GM12865 (cell line): ENCODE results near the gene SPRR4.

Experiments used
- DNase-seq: peaks from one replicate; pipeline ENCODE4 v3.0.0; 2010; ENCODE audit warnings: low read depth
- H3K4me3 ChIP-seq: 2 replicates; pipeline ENCODE4 v1.5.1; 2011; ENCODE audit warnings: mild to moderate bottlenecking, low read depth, low read length, control low read depth
- TF ChIP-seq, protein P1 (sequence below): IDR thresholded peaks from 2 replicates; pipeline ENCODE4 v1.5.1; 2011; ENCODE audit warnings: low read length, control low read depth, low read depth, inconsistent platforms; ENCODE audit not compliant: insufficient read depth; ENCODE audit errors: missing control alignments

The SPRR4 gene

DNA sequence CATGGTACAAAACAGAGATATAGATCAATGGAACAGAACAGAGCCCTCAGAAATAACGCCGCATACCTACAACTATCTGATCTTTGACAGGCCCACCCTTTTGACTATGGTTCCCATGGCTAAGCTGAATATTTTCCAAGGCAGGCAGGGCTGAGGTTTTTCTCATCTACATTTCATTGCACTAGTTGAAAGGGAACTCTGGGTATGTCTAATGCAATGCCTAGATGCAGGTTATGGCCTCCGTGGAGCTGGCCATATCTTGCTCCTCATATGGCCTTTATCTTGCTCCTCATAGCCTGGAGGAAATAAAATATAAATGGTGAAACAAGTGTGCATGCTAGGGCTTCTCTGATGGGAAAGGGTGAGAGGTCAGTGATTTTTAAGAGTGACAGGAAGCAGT lies 12.9 kb upstream of the SPRR4 start:
- no peak overlapping the region for H3K4me3 ChIP-seq
- TF ChIP-seq, protein P1, sequence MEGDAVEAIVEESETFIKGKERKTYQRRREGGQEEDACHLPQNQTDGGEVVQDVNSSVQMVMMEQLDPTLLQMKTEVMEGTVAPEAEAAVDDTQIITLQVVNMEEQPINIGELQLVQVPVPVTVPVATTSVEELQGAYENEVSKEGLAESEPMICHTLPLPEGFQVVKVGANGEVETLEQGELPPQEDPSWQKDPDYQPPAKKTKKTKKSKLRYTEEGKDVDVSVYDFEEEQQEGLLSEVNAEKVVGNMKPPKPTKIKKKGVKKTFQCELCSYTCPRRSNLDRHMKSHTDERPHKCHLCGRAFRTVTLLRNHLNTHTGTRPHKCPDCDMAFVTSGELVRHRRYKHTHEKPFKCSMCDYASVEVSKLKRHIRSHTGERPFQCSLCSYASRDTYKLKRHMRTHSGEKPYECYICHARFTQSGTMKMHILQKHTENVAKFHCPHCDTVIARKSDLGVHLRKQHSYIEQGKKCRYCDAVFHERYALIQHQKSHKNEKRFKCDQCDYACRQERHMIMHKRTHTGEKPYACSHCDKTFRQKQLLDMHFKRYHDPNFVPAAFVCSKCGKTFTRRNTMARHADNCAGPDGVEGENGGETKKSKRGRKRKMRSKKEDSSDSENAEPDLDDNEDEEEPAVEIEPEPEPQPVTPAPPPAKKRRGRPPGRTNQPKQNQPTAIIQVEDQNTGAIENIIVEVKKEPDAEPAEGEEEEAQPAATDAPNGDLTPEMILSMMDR = no peak
- DNase-seq = no peak

DNA sequence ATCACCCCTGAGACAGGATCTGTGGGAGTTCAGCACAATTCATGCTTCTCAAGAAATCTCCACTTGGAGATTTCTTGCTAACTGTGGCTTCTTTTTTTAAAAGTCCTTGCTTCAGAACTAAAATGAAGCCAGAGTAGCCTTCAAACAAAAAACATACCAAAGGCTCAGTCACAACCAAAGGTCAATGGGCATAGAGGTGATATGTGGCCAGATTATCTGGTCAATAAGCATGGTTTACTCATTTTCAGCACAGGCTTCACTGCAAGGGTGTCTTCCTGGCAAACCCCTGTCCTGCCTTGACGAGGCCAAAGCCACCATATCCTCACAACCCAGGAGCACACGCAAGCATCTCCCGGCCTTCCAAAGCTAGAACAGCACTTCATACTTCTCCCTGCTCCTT lies 11.2 kb upstream of the SPRR4 start:
- no peak for DNase-seq
- no peak overlapping the region for H3K4me3 ChIP-seq
- TF ChIP-seq, protein P1 = no peak

DNA sequence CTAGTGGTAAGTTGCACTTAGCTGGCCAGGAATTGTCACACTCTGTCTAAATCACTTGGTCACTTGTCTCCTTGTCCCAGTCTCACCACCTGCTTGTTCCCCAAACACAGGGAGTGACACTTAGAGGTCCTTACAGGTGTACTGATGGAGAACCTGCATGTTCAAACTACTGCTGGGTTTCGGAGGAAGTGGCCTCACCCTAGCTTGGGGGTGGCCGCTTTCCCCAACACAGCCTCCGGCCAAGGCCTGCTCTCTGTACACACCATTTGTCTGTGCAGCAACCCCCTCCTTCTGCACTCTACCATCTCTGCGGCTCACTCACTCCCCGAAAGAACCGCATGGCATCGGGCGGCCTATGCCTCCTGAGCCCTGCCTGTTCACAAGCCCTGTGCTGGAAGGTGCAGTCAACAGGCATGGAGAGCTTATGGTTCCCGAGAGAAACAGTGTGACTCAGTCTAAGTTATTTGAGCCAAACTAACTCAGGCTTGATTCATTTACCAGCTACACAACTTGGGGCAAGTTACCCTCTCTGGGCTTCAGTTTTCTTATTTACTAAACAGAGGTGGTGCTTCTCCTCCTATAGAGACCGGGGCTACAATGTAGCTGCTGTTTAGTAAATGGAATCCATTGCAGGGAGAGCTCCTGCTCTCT lies 10.5 kb upstream of the SPRR4 start:
- no peak for DNase-seq
- H3K4me3 ChIP-seq = no peak overlapping the region
- TF ChIP-seq, protein P1 = no peak

DNA sequence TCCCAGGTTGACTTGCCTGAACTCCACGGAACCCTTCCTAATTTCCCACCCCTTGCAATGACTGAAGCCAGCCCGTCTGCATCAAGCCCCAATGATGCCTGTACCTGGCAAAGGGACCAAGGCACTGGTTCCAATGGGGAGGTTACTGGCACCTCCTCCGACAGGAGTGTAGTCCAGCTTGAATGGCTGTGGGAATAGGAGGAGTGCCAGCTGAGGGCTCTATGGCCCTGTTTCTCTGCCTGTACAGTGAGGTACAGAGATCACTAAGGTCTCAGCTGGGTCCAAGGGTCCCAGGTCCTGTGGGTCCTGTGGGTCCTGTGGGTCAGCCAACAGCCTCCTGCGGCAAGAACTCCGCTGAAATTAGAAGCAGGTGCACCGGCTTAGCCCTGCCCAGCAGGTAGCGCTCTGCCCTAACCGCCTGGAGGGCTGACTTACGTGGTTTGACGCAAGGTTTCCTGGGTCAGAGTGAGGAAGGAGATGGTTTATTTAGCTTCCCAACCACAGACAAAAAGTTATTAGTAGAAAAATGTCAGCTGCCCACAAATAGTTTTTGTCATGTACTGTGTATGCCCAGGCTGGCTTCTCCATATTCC lies 9.9 kb upstream of the SPRR4 start:
- DNase-seq = peak; percentile 71
- no peak overlapping the region for H3K4me3 ChIP-seq
- TF ChIP-seq, protein P1 = peak; percentile 68

DNA sequence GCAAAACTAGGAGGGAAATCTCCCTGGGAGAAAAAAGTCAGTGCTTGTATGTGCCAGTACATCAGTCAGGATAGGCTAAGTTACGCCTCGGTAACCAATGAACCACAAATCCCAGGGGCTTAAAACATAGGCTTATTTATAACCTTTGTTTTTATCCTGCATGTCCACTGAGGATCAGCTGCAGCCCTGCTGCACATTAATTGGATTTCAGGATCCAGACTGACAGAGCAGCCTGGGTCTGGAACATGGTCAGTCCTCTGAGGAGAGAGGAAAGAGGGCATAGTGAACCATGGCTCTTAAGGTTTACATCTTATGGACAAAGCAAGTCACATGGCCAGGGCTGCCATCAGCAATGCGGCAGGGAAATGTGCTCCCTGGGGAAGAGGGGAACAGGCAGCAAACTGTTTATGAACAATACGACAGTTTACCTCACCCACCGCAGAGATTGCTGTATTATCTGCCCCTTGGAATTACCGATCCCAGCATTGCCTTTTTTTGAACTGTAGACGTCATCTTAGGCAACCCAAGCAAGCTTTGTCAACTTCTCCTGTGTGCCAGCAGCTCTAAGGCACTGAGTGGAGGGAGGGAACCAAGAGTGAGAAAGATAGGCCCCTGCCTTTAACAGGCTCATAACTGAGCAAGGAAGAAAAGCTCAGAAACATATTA lies 9.1 kb upstream of the SPRR4 start:
- no peak for DNase-seq
- TF ChIP-seq, protein P1 = no peak

DNA sequence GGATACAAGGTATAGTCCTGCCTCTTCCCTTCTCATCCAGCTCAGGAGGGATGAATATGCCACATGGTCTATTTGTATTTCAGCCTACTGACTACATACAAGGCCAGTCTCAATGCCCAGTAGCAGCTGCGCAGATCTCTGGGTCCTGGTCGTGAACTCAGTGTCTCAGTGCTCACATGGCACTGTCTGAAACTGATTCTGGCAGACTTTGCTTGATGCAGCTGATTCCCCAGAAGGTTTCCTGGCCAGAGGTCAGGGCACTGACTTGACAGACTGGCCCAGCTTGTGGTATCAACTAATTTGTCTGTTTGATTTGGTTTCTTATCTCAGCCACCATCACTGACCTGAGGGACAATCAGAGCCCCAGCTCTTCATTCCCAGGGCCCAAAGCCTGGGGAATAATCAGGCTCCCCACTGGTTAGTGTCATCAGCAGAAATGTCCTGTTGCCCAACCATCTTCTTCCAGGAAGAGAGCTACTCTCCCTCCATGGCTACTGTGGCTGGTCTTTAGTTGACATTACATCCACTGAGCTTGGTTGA lies 7.5 kb upstream of the SPRR4 start:
- DNase-seq = no peak
- TF ChIP-seq, protein P1 = no peak
- no peak overlapping the region for H3K4me3 ChIP-seq

More for the DNA sequence above, 9.1 kb upstream of the SPRR4 start:
- H3K4me3 ChIP-seq = no peak overlapping the region

DNA sequence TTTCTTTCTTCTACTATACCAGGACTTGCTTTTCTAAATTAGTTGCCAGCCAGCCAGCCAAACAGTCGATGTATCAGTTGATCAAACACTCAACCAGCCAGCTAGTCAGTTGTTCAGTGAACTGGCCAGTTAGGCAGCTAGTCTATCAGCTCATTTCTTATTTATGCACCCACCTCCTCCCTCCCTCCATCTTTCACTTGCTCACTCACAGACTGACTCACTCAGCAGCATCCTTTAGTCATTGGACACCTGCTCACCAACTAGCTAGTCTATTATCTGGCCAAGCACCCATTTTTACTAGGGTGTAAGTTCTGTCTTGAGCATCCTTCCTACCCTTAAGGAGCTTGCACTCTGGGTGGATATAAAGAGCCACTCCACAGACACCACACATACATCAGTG lies 5.9 kb upstream of the SPRR4 start:
- TF ChIP-seq, protein P1 = no peak
- no peak for DNase-seq
- H3K4me3 ChIP-seq = no peak overlapping the region
